Stimulated activated CD8-positive, alpha-beta memory T cell treated with anti-CD3 and anti-CD28 coated beads, Interleukin-4, amount 100 ng/mL, for 1 hour (primary cell): ENCODE data around the gene CLTCL1.
"Not testable (repeated sequence)": the region's sequence is repeated elsewhere in the genome, so short reads cannot be mapped to it uniquely, and the experiment has no call there.

ENCODE experiments used
- DNase-seq, 2 donors: peaks; one replicate each; pipeline ENCODE4 v3.0.0-alpha.2; 2020; ENCODE audit warnings: low read depth in 2 of 2, low spot score in 1 of 2

The CLTCL1 gene

DNA sequence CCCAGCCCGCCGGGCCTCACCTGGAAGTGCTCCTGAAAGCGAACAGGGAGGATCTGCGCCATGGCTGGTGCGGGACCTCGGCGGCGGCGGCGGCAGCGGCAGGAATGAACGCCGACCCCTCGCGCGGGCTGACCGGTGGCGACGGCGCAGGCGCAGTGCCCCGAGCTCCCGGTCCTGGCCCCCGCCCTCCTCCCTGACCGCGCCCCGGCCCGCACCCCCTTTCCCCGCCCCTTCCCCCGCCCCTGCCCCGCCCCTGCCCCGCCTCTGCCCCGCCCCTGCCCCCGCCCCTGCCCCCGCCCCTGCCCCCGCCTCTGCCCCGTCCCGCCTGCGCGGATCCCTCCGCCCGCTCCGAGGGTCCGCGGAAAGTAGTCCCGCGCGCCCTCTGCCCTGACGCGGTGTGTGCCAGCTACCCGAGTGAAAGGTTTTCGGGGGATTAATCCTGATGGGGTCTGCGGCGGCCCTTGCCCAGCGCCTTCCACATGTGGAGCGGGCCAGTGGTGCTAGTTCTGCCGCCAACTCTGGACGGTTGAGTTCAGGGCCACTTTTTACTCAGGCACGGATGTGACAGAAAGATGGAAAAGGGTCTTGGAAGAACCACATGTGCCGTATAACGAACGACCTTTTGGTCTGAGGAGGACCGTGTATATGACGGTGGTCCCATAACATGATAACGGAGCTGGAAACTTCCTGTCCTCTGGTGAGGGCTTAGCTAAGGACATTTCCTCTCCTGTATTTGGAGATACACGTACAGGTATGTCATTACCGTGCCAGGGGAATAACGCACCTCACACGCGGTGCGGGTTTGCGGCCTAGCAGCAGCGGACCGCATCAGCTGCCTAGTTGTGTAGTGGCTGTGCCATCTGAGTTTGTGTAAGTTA, at the start of gene CLTCL1:
Gene CLTCL1, minus strand, starts transcription at position 140 of the 878 bp plus-strand sequence. Its CDS starts 78 bp downstream, at position 62.
- peak; percentile 41 to 43 for DNase-seq

DNA sequence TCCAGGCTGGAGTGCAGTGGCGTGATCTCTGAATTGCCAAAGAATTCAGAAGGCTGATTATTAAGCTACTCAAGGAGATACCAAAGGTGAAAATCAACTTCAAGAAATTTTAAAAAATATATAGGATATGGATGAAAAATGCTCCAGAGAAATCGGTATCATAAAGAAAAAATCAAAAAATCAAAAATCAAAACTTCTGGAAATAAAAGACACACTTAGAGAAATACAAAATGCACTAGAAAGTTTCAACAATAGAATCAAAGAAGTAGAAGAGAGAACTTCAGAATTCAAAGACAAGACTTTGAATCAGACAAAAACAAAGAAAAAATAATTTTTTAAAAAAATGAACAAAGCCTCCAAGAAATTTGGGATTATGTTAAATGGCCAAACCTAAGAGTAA, 45.6 kb upstream of the CLTCL1 start:
- no peak for DNase-seq

DNA sequence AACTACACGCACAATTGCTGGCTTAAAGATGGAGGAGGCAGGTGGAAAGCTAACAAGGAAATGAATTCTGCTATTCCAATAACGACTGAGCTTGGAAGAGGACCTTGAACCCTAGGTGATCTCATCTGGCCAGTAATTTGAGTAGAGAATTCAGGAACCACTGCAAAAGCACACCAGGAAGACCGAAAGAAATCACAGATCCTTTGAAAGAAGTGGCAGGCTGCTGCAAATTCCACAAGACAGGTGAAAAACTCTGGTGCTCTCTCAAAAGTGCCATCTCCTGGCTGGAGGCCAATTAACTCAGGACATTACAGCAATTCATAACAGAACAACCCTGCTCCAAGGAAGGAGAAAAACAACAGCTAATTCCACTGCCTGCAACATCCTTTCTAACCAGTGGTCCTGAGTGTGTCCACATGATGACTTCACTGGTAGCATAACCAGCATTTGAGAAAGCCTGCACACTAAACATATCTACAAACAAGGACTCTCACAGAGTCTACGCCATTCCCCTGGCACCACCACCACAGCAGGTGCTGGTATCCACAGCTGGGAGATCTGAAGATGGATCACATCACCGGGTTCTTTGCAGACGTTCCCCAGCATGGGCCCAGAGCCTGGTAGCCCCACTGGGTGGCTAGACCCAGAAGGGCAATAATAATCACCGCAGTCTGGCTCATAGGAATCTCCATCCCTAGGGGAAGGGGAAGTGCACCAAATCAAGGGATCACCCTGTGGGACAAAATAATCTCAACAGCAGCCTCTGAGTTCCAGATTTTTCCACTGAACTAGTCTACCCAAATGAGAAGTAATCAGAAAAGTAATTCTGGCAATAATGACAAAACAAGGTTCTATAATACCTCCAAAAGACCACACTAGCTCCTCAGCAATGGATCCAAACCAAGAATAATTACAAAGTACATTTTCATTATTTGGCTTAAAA, 44.9 kb upstream of the CLTCL1 start:
- DNase-seq, result no peak

DNA sequence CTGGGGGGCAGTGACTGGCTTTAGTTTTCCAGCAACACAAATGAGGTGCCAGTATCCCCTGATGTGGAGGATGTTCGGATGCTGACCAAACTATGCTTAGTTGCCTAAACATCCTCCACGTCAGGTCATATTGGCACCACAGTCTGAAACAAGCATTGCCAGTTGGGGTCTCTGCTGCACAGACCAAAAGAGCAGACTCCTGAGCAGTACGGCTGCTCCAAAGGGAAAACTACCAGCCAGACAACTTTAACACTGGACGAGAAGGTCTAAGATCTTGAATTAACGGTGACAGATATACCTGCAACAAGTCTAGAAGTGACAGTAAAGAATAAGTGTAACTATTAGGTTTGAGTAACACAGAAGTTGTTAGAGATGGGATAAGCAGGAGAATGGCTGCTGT, 40.5 kb upstream of the CLTCL1 start:
- no peak for DNase-seq

DNA sequence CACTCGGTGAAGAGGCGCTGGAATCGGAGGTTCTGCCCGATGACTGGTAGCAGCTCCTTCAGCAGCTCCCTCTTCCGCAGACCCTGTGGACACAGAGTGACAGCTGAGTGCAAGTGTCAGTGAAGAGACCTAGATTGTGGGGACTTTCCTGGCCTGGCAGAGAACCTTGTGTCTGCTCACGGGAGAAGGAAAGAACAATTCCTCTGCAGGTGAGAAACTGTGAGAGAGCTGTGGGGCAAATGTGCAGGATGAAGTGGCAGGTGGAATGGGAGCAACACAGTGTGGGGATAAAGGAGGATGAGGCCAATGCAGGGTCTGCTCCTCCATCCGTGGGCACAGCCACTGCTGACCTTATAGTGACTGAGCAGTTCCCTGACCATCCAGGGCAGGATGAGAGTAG, 40.0 kb upstream of the CLTCL1 start:
- DNase-seq, result no peak

DNA sequence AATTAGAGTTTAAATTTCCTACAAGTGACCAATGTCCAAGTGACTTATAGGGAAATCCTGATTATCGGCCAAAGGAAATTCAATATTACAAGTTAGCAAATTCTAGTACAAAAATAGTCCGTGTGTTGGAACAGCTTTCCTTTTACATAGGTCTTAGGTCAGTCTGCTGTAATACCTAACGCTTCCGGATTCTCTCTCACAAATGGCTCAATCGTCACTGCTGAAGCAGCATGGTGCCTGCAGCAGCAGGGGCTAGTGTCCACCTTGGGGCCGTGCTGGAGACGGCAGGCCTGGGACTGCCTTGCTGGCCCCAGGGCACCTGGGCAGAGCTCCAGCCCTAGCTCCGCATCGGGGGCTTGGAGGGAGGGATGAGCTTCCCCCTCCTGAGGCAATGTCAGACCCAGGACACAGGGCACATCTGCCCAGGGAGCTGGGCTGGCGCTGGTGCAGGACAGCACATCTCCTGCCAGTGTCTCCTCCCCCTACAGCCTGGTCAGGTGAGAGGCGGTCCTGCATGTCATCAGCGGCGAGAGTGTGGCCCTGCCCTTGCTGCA, 39.4 kb upstream of the CLTCL1 start:
- DNase-seq, result no peak

DNA sequence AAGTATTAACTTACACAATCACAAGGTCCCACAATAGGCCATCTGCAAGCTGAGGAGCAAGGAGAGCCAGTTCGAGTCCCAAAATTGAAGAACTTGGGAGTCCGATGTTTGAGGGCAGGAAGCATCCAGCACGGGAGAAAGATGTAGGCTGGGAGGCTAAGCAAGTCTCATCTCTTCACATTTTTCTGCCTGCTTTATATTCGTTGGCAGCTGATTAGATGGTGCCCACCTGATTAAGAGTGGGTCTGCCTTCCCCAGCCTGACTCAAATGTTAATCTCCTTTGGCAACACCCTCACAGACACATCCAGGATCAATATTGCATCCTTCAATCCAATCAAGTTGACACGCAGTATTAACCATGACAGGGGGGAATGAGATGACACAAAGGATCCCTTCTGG, 38.7 kb upstream of the CLTCL1 start:
- DNase-seq, result not testable (repeated sequence)

DNA sequence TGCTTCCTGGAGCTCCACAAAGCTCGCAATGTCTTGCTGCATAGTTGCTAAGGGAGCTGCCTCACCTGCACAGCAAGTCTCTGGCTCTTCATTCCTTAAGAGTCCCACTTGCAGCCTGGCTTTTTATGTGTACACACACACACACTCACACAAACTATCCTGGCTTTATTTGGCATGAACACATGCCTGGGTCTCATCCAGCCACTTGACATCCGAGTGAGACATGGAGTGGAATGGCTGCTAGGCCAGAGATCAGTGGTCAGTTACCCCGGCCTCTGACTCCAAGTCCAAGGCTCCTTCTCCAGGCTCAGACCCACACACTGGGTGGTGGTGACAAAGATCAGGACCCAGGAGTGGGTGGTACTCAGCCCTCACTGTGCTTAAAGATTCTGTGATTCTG, 37.9 kb upstream of the CLTCL1 start:
- no peak for DNase-seq

DNA sequence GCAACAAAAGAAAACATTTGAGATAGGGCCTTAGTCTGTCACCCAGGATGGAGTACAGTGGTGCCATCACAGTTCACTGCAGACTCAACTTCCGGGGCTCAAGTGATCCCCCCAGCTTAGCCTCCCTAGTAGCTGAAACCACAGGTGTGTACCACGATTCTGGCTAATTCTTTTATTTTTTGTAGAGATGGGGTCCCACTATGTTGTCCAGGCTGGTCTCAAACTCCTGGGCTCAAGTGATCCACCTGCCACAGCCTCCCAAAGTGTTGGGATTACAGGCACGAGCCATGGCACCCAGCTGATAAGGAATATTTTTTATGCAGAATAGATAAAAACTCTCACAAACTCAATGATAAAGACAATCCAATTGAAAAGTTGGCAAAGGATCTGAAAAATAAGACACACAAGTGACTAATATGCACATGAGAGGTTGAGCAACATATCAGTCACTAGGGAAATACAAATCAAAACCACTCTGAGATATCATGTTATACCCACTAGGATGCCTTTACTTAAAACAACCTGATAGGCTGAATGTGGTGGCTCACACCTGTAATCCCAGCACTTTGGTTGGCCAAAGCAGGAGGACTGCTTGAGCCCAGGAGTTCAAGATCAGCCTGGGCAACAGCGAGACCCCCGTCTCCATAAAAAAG, 33.9 kb upstream of the CLTCL1 start:
- DNase-seq, result no peak

DNA sequence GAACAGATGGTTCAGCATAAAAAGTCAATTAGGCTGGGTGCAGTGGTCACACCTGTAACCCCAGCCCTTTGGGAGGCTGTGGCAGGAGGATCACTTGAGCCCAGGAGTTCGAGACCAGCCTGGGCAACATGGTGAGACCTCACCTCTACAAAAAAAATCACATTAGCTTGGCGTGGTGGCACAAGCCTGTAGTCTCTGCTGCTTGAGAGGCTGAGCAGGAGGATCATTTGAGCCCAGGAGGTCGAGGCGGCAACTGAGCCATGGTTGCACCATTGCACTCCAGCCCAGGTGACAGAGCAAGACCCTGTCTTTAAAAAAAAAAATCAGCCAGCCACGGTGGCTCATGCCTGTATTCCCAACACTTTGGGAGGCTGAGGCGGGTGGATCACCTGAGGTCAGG, 31.9 kb upstream of the CLTCL1 start:
- not testable (repeated sequence) for DNase-seq

DNA sequence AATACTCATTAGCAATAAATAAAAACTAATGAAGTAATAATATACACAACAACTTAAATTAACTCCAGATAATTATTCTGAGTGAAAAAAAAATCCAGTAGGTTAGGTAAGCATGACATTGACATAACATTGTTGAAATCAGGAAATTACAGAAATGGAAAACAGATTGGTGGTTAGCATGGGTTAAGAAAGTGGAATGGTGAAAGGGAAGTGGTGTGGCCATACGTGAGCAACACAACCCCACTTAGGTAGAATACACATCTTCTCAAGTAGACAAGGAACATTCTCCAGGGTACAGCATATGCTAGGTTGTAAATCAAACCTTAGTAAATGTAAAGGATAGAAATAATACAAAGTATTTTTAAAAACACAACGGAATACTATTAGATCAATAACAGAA, 30.2 kb upstream of the CLTCL1 start:
- no peak for DNase-seq

DNA sequence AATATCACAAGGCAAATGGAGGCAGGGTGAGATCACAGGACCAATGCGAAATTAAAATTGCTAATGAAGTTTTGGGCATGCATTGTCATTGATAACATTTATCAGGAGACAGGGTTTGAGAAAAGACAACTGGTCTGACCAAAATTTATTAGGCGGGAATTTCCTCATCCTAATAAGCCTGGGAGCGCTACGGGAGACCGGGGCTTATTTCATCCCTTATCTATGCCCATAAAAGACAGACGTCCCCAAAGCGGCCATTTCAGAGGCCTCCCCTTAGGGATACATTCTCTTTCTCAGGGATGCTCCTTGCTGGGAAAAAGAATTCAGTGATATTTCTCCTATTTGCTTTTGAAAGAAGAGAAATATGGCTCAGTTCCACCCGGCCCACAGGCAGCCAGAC, 28.6 kb upstream of the CLTCL1 start:
- not testable (repeated sequence) for DNase-seq

DNA sequence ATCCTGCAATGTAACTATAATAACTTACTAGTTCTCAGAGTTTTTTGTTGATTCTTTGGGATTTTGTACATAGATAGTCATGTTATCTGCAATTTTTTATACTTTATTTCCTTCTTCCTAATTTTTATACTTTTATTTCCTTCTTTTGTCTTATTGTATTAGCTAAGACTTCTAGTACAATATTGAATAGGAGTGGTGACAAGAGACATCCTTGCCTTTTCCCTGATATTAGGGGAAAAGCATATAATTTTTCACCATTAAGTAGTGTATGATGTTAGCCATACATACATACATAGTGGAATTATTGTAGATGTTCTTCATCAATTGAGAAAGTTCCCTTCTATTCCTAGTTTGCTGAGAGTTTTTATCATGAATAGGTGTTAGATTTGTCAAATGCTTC, 27.8 kb upstream of the CLTCL1 start:
- DNase-seq, result no peak

DNA sequence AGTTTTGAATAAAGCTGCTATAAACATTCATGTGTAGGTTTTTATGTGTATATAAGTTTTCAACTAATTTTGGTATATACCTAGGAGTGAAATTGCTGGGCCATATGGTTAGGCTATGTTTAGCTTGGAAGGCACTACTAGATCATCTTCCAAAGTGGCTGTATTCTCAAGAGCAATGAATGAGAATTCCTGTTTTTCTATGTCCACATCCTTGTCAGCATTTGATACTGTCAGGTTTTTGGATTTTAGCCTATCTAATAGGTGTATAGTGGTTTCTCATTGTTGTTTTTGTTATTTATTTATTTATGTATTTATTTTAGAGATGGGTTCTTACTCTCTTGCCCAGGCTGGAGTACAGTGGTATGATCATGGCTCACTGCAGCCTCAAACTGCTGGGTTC, 26.3 kb upstream of the CLTCL1 start:
- DNase-seq, result no peak

DNA sequence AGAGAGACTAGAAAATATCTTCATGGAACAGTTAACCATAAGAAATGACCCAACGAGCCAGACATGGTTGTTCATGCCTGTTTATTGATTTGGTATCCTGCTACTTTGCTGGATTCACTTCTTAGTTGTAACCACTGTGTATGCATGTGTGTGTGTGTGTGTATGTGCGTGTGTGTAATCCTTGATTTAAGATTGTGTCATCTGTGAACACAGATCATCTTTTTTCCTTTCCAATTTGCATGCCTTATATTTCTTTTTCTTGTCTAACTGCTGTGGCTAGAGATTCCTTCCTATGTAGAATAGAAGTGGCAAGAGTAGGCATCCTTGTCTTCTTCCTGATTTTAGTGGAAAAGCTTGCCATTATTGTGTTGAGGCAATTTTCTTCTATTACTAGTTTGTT, 16.4 kb upstream of the CLTCL1 start:
- DNase-seq, result no peak

DNA sequence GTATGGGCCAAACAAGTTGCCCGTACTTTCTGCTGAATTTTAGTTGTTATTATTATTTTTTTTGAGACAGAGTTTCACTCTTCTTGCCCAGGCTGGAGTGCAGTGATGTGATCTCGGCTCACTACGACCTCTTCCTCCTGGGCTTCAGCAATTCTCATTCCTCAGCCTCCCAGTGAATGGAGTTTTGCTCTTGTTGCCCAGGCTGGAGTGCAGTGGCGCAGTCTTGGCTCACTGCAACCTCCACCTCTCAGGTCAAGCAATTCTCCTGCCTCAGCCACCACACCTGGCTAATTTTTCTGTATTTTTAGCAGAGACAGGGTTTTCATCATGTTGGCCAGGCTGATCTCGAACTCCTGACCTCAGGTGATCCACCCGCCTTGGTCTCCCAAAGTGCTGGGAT, 15.0 kb upstream of the CLTCL1 start:
- not testable (repeated sequence) for DNase-seq

DNA sequence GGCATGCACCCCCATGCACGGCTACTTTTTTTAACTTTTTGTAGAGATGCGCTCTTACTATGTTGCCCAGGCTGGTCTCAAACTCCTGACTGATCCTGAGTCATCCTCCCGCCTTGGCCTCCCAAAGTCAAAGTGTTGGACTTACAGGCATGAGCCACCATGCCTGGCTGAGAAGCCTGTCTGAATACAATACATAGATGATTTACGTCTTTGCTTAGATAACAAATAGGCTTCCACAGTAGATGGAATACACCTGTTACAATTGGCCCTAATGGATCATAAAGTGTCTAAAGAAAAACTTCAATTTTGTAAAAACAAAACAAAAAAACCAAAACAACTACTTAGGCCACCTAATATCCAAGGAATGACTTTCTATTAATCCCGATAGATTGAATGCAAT, 13.0 kb upstream of the CLTCL1 start:
- DNase-seq, result no peak

DNA sequence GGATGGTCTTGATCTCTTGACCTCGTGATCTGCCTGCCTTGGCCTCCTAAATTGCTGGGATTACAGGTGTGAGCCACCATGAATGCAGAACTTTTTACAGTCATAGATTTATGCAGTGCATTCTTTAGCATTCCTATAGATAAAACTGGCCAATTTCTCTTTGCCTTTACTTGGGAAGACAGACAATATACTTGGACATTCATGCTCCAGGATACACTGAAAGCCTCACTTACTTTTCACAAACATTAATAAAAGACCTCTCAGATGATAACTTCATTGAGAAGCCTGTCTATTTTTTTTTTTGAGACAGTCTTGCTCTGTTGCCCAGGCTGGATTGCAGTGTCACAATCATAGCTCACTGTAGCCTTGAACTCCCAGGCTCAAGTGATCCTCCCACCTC, 12.3 kb upstream of the CLTCL1 start:
- DNase-seq, result no peak

DNA sequence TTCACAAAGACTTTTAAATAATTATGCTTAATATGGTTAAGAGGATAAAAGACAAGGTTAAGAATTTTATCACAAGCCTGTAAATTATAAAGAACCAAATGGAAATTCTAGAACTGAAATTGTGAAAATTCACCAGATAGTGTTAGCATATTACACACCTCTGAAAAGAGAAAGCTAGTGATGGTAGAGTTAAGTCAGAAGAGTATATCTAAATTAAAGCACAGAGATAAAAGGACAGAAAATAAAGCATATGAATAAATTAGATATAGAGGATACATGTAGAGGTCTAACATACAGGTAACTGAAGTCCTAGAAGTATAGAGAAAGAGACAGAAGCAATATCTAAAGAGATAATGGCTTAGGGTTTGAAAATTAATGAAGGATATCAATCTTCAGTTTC, 4.2 kb upstream of the CLTCL1 start:
- no peak for DNase-seq

DNA sequence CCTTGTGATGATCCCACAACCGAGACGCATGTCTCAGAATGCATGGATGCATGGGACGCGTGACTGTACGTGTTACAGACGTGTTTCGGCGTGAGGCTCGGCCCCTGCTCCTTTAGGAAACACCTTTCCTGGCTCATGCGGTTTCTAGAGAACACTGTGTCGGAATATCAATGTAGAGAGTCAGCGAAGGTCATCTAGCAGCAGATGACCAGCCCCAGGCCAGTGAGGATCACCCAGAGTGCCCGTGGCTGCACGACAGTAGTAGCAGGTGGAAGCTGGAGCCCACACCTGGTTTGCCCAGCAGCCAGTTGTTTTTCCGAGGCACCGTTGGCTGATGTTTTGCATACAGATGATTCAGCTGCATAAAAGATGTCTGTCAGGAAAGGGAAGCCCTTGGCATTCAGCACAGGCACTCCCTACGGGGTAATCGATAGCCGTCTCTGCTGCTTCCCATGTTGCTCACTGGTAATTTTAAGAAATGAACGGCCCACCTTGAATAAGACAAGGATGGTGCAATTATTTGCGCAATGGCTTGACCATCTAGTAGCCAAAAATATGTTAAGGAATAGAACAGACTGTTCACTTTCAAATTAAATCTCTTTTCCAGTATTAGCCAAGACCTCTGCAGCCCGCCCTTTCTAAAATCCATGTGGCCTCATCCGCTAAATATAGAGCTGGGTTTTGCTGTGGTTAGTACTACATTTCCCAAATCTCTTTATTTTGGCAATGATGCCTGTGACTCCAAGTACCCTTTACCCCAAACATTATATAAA, 1.1 kb upstream of the CLTCL1 start:
- DNase-seq, result no peak

DNA sequence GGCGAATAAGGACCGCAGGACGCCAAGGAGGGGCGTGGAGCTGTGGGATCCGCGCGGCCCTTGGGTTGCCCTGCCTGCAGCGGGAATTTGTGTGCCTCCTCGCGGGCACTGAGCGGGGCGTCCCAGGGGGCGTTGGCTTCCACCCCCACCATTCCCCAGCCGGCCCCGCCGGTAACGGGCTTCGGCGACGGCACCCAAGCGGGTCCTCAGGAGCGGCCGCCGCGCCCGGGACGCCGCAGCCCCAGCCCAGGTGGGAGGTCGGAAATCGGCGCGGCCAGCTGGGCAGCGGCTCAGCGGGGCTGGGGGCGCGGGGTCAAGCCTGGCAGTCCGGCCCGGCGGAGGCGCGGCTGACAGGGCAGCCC, 320 bp downstream of the CLTCL1 start:
- no peak for DNase-seq
